Stimulated activated CD4-positive, alpha-beta T cell treated with anti-CD3 and anti-CD28 coated beads, Interleukin-12 subunit alpha, Interleukin-12 subunit beta, amount 100 ng/mL, for 24 hours (primary cell): ENCODE data around the gene IL18BP.
A peak's percentile ranks its signal among the peaks of the same experiment; 100 is the strongest.

Source experiments
- DNase-seq, 2 experiments: peaks; one replicate each; pipeline ENCODE4 v3.0.0-alpha.2; 2020; ENCODE audit warnings: low read depth in 2 of 2

Gene IL18BP

GRCh38 chr11:72012897-72013721 is 14.4 kb downstream of the IL18BP start:
- DNase-seq, result no peak

GRCh38 chr11:72013765-72014711 is 15.3 kb downstream of the IL18BP start:
- no peak for DNase-seq

DNA sequence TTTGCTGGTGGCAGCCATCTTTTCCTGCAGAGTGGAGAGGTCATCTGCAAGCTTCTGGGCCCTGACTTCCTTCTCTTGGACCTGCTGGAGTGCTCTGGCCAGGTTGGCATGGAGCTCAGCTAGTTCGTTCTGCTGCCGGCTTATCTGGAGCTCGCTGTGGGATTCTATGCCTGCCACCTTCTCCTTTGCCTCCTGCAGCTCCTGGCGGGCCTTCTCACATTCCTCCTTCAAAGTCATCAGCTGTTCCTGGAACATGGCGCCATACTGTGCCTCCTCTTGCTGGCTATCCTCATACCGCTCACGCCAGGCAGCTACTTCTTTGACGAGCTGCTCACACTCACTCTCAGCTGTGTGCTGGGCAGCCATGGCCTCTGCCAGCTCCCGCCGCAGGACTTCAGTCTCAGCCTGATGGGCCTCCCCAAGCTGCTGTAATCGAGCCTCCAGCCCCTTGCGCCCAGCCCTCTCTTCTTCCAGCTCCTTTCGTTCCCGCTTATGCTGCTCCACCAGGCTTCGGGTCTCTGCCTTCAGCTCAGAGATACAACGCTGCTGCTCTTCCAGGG is 16.1 kb downstream of the IL18BP start:
- no peak for DNase-seq

DNA sequence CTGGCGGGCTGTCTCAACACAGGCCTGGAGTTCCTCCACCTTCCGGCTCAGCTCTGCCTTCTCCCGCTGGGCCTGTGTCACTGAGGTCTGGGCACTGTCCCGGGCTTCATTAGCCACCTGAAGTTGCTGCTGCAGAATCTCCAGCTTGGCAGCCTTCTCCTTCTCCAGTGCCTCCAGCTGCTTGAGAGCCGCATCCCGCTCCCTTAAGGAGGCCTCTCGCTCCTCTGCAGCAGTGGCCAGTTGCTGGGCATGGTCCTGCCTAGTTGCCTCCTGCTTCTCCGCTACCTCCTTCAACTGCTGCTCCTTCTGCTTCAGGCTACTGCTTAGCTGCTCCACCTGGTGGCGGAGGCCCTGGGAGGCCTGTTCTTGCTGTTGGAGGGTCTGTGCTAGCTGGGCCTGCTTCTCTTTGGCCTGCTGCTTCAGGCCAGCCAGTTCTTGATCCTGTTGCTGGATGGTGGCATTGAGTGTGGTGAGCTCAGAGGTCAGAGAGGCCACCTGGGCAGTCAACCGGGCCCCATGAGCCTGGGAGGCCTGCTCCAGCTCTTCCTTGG is 16.9 kb downstream of the IL18BP start:
- no peak for DNase-seq

- no peak for DNase-seq
Measured at GRCh38 chr11:72018171-72018570, 19.5 kb downstream of the IL18BP start.

- no peak for DNase-seq
Measured at GRCh38 chr11:72023335-72023734, 24.6 kb downstream of the IL18BP start.

DNA sequence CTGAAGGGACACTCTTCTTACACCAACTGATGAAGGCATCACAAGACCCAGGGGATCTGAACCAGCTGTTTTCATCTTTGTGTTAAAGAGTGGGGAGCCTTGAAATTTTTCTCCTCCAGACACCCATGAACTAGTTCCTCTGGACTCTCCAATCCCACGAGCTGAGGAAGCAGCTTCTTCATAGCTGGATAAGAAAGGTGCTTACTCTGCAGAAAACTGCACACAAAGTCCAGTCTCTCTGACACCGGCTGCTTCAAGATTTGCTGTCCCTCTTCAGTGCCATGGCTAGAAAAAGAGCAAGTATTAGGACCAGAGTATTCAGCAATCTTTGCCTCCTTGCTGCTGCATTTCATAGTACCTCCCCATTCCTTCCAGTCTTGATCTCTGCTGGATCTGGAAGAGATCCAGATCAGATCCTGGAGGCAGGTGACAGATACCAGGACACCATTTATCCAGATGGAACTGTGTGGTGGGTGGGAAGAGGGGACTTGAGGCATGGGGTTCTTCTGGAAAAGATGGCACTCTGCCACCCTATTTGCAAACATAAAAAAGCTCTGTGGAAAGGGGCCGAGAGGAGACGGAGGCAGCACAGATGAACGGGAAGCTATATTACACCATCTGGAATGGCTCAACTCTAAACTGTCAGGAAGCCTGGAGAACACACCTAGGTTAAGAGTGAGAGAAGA is 25.5 kb downstream of the IL18BP start:
- DNase-seq, result no peak

DNA sequence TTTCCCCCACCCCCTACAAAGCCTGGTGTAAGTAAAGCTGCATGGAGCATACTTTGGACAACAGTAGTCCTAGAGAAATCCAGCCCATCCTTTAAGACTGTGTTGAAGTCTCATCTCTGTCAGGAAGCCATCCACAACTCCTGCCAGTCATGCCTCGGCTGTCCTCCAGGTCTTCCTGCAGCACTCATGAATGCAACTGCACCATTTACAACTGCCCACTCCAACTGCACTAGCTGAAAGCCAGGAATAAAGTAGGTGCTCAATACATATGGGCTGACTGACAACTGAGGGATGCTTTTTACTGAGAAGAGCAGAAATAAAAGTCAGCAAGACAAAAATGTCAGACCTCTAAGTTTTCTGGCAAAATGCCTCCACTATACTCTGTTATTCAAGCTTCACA is 27.4 kb downstream of the IL18BP start:
- DNase-seq, result no peak

DNA sequence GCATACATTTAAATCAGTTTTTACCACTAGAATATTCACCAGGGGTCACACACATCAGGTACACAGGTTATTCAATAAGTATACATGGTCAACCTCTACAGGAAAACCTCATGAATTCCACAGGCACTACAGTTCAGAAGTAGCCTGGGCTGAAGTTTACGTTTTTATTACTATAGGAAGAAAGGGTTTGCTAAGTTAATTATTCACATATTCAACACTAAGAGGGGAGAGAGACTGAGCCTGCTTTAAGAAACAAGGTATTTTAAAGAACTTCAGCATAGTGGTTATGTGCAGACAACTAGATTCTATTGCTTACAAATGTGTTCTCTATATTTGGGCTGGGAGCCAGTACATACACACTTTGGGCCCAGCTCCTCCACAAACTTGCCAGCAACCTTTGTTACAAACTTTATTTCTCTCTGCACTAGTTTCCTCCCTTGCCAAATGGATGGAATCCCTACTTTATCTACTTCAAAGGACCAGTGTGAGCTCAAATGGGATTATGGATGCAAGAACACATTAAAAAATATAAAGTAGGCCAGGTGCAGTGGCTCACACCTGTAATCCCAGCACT is 31.9 kb downstream of the IL18BP start:
- DNase-seq, result no peak

- no peak for DNase-seq
Measured at GRCh38 chr11:72036687-72037086, 38.0 kb downstream of the IL18BP start.

- no peak for DNase-seq
Measured at GRCh38 chr11:72037554-72038311, 39.0 kb downstream of the IL18BP start.

- no peak for DNase-seq
Measured at GRCh38 chr11:72038491-72038890, 39.8 kb downstream of the IL18BP start.

DNA sequence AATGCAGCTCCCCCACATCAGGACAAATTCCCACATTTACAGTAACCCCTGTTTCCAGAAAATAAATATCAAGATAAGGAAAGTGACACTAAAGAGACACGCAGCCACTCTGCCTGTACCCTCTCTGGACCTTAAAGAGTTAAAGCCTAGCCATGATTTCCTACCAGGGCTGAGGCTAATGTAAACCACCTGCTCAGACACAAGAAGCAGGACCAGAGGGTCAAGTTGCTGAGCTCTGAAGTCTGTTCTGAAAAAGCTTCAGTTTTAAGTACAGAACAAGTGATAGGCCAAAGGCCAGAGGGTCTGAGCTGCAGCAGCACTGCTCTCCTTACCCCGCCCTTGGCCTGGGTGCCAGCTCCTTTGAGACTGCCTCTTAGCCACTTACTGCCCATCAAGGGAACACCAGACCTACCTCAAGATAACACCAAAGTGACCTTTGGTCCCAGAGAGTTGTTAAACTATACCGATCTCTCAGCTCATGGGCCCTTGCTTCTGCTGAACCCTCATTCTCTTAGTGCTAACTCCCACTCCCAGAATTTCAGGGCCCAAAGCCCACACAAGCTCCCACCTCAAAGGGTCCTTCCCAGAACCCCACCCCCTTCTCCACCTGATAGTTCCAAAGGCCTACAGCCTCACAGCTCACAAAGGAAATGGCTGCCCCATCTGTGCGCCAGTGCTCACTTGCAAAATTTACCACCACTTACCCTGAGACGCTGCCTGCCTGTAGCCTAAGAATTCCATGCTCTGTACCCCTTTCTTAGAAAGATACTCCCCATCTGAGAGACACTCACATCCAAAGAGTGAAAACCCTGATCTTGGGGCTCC is 40.5 kb downstream of the IL18BP start:
- DNase-seq, result no peak

DNA sequence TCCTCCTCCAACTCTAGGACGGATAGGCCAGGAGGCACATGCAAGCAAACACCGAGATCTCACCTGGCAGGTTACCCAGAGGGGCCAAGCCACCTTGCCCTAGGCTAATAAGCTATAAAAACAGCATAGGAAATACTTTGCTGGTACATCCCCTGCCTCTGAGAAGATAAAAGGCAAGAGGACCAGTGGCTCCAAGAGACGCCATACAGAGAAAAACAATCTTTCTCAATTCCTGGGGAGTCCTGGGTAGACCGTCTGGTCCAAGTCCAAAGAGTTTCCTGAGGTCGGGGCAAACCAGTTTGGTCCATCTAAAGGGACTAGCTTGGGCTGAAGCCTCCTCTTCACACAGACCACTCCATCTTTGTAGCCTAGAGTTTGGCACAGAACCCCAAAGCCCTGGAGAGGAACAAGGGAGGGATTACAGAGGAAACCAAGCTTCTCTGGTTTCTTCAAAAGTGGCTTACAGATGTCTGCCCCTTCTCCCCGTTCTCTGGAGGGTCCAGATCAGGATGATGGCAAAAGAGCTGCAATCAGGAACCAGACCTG is 41.2 kb downstream of the IL18BP start:
- no peak for DNase-seq

- DNase-seq, result peak; percentile 60 to 70
Measured at GRCh38 chr11:72040491-72041363, 42.0 kb downstream of the IL18BP start.

DNA sequence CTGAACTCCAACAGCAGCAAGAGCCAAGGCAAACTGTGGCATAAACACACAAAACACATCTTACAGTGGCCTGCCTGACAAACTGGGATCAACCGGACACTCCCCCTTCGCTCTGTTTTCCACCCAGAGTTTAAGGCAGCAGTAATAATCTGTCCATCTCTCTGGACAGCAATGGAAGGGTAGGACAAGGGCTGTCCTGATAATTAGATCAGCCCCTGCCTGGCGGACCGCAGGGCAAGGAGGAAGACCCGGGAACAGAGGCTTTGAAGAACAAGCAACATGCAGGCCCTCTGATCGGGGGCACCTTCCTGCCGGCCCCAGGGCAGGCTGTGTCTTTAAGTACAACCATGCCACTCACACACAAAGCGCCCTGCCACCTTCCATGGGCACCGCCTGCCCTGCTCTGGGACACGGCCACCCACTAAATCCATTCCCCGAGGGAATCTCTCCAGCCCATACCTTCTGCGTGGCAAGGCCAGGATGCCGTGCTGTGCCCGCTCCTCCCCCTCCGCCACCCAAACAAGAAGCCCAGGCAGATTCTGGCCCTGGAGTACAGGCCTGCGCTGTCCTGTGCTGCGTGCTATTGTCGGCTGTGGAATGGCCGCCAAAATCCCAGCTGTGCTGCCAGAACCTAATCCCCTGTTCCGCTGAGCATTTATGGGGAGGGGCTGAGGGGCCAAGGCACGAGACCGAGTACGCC is 42.8 kb downstream of the IL18BP start:
- DNase-seq, result no peak

DNA sequence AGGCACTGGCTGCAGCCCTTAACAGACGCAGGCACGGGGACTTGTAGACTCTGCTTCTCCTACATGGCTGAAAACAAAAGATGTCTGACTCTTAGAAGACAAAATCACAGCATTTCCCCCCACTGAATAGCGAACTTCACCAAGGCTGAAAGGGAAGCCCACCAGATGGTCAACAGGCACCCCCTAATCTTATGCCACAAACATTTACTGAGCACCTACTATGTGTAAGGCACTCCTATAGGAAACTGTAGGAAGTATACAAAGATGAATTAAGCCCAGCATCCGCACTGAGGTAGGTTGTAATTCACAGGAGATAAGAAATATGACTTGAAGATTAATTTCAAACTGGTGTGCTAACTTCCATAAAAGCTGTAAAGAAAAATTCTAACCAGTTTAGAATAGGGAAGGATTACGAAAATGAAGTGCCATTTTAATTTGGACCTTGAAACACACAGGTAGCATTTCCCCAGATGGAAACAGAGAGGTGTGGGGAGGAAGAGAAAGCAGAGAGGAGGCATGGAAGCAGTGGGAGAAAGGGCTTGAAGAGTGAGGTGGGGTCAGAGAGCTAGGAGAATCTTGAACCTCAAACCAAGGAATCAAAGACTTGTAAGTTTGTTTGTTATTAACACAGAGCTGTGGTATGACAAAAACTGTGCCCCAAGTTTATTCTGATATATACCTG is 43.5 kb downstream of the IL18BP start:
- no peak for DNase-seq
